Measurements from ENCODE around the gene CLCN7.

The CLCN7 gene

DNA sequence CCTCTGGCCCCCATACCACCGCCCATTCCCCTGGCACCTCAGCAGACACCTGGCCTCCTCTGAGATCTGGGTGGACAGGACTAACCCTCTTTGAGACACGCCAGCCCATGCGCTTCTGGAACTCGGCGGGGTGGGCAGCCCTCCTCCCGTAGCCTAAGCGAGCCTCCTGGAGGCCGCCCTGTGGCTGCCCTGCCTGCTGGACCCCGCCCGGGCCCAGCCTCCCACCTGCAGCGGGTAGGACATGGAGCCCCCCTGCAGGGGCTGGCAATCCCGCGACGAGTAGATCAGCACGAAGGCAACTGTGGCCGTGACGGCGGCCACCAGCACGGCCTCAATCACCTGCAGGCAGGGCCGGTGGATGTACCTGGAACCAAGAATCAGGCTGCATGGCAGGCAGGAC lies 22.3 kb downstream of the CLCN7 start:
- H3K27ac ChIP-seq (ENCODE audit: low read length), result no peak overlapping the region
- no CpG with 5 or more reads among the region's 20 CpGs for WGBS (ENCODE audit: insufficient coverage, insufficient read length)
- no peaks in the 10 kb centered on the region for H3K27me3 ChIP-seq (ENCODE audit: control insufficient read depth, insufficient read depth, low read length)
- H3K36me3 ChIP-seq (ENCODE audit: control insufficient read depth, insufficient read depth, low read length), result peaks cover 50% of the 10 kb centered on the region
- no peak overlapping the region for H3K4me3 ChIP-seq (ENCODE audit: low read length)
- DNase-seq (ENCODE audit: low read depth, low spot score), result no peak
- H3K4me1 ChIP-seq (ENCODE audit: control insufficient read depth, insufficient read depth, low read length), result no peaks in the 10 kb centered on the region
- no peaks in the 10 kb centered on the region for H3K9me3 ChIP-seq (ENCODE audit: control insufficient read depth, insufficient read depth, low read length)

DNA sequence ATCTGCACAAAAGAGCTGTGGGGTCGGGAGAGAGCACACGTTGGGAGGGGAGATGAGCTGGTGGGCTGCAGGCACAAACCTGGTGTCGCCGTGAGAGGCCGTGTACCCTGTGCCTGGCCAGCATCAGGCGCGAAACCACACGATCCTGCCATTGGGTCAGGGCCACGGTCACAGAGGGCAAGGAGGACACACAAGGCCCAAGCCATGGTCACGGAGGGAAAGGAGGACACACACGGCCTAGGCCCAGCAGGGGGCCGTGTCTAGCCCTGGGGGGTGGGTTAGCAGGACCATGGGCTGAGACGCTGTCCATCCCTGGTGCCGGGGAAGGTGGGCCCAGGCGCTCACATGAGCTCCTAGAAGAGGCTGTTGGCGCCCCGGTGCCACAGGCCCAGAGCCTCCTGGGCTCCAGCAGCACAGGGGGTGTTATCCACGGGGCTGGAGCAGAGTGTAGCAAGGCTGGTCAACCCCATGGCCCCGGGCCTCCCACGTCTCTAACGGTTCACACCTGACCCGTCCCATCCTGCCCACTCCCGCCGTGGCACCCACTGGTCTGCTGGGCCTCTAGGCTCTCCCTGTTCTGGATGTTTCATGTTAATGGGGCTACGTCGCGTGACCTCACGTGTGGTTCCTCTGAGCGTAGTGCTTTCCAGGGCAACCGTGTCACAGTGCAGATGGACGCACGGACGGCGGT lies 23.0 kb downstream of the CLCN7 start:
- Histone ChIP-seq H3K27ac (ENCODE audit: low read length) (no peak overlapping the region), H3K9me3 (ENCODE audit: control insufficient read depth, insufficient read depth, low read length) (no peaks in the 10 kb centered on the region), H3K36me3 (ENCODE audit: control insufficient read depth, insufficient read depth, low read length) (peaks cover 52% of the 10 kb centered on the region), H3K27me3 (ENCODE audit: control insufficient read depth, insufficient read depth, low read length) (no peaks in the 10 kb centered on the region), H3K4me1 (ENCODE audit: control insufficient read depth, insufficient read depth, low read length) (no peaks in the 10 kb centered on the region), H3K4me3 (ENCODE audit: low read length) (no peak overlapping the region)
- no CpG with 5 or more reads among the region's 34 CpGs for WGBS (ENCODE audit: insufficient coverage, insufficient read length)
- DNase-seq (ENCODE audit: low read depth, low spot score), result no peak

DNA sequence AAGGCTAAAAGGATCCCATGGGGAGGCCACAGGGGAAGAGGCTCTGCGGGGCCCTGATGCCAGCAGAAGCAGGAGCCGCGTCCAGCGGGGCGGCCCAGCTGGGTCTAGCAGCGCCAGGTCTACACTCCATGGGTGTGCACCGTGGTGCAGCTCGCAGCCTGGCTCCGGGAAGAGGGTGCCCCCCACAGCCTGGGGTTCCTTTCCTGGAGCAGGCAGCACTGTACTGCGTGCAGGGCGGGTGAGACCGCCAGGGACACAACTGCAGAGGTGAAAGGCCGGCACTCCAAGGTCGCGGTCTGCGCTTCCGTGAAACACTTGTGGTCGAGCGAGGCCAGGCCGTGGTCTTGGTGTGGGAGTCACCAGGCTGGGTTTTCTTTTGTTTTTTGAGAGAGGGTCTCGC lies 24.0 kb downstream of the CLCN7 start:
- no CpG with 5 or more reads among the region's 21 CpGs for WGBS (ENCODE audit: insufficient coverage, insufficient read length)
- Histone ChIP-seq H3K4me1 (ENCODE audit: control insufficient read depth, insufficient read depth, low read length) (no peaks in the 10 kb centered on the region), H3K27me3 (ENCODE audit: control insufficient read depth, insufficient read depth, low read length) (no peaks in the 10 kb centered on the region), H3K9me3 (ENCODE audit: control insufficient read depth, insufficient read depth, low read length) (no peaks in the 10 kb centered on the region), H3K27ac (ENCODE audit: low read length) (no peak overlapping the region), H3K4me3 (ENCODE audit: low read length) (no peak overlapping the region), H3K36me3 (ENCODE audit: control insufficient read depth, insufficient read depth, low read length) (peaks cover 61% of the 10 kb centered on the region)
- DNase-seq (ENCODE audit: low read depth, low spot score), result no peak

DNA sequence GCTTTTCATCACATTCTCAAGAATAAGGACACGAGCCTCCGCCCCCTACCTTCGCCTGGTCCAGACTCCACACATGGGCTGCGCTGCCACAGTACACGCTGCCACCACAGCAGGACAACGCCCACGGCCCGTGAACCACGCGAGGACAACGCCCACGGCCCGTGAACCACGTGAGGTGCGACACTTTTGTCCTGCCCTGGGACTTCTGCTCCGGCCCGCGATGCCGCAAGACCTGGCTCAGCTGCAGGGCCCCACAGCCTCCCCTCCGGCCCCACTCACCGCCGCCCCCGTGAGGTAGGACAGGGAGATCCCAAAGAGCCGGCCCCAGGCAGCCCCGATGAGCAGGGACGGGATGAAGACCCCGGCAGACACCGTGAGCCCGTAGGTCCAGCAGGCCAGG lies 24.6 kb downstream of the CLCN7 start:
- H3K4me1 ChIP-seq (ENCODE audit: control insufficient read depth, insufficient read depth, low read length), result no peaks in the 10 kb centered on the region
- H3K9me3 ChIP-seq (ENCODE audit: control insufficient read depth, insufficient read depth, low read length), result no peaks in the 10 kb centered on the region
- no peak overlapping the region for H3K27ac ChIP-seq (ENCODE audit: low read length)
- H3K36me3 ChIP-seq (ENCODE audit: control insufficient read depth, insufficient read depth, low read length), result peaks cover 59% of the 10 kb centered on the region
- H3K27me3 ChIP-seq (ENCODE audit: control insufficient read depth, insufficient read depth, low read length), result no peaks in the 10 kb centered on the region
- WGBS (ENCODE audit: insufficient coverage, insufficient read length), result no CpG with 5 or more reads among the region's 29 CpGs
- H3K4me3 ChIP-seq (ENCODE audit: low read length), result no peak overlapping the region
- no peak for DNase-seq (ENCODE audit: low read depth, low spot score)

DNA sequence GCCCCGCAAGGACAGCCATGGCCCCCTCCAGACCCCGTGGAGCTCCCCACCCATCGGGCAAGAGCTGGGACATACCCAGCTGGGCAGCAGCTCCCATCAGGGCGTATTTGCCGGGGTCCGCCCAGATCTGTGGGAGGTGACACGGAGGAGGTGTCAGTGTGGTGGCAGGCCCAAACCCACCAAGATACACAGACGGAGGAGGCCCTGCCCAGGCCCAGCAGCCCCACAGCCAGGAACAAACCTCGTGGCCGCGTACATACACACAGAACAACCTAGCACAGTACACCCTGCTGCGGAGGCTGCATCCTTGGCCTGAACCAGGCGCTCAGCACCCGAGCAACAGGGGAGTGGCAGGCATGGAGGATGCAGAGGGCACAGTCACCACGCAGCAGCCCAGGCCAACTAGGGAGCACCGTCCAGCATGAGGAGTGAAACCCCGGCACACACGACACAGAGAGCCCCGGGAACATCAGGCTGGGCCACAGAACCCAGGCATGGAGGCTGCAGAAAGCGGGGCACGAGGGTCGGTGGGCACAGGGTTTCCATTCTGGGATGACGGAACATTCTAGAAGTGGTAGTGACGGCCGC lies 25.5 kb downstream of the CLCN7 start:
- Histone ChIP-seq H3K27ac (ENCODE audit: low read length) (no peak overlapping the region), H3K9me3 (ENCODE audit: control insufficient read depth, insufficient read depth, low read length) (no peaks in the 10 kb centered on the region), H3K4me3 (ENCODE audit: low read length) (no peak overlapping the region), H3K27me3 (ENCODE audit: control insufficient read depth, insufficient read depth, low read length) (no peaks in the 10 kb centered on the region), H3K36me3 (ENCODE audit: control insufficient read depth, insufficient read depth, low read length) (peaks cover 51% of the 10 kb centered on the region), H3K4me1 (ENCODE audit: control insufficient read depth, insufficient read depth, low read length) (no peaks in the 10 kb centered on the region)
- no peak for DNase-seq (ENCODE audit: low read depth, low spot score)
- no CpG with 5 or more reads among the region's 25 CpGs for WGBS (ENCODE audit: insufficient coverage, insufficient read length)

DNA sequence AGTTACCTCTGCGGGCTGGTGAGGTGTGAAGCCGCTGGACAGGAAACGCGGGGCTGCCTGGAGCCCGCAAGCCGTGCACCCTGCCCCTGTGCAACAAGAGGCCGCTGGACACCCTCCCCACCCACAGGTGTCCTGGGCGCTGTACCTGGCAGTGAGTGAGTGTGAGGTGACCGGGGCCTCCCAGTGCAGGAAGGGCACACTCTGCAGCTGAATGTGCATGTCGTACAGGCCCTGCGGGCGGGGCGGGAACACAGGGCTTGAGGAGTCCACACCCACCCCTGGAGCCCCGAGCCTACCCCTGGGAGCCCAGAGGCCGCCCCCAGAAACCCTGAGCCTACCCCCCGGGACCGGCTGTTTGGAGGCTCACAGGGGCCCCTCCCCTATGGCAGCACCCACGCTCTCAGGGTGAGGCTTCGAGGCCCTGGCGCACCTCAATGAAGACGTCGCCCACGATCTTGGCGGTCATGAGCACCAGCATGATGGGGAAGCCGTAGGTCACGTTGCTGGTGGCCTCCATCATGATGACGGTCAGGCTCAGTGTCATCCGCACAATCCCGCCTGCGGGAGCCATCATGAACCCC lies 26.2 kb downstream of the CLCN7 start:
- no CpG with 5 or more reads among the region's 30 CpGs for WGBS (ENCODE audit: insufficient coverage, insufficient read length)
- peaks cover 47% of the 10 kb centered on the region for H3K36me3 ChIP-seq (ENCODE audit: control insufficient read depth, insufficient read depth, low read length)

DNA sequence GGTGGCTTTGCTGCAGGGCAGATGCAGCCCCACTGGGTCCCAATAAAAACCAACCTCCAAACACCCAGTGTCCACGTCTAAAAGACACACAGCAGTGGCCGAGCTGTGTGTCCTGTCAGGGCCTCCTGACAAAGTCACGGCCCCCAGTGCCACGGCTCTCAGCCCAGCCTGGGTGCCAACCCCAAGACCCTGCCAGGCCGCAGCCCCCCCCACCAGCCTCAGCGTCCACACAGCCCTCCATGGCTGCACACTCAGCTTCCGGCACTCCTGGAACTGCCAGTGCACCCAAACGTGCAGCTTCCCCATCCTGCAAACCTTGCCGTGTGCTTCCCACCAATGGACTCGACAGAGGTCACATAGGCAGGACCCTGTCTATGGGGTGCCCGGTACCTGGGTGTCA lies 26.9 kb downstream of the CLCN7 start:
- H3K4me1 ChIP-seq (ENCODE audit: control insufficient read depth, insufficient read depth, low read length), result no peaks in the 10 kb centered on the region

More for the DNA sequence above, 26.2 kb downstream of the CLCN7 start:
- no peak overlapping the region for H3K4me3 ChIP-seq (ENCODE audit: low read length)
- H3K27ac ChIP-seq (ENCODE audit: low read length), result no peak overlapping the region
- no peaks in the 10 kb centered on the region for H3K27me3 ChIP-seq (ENCODE audit: control insufficient read depth, insufficient read depth, low read length)
- H3K9me3 ChIP-seq (ENCODE audit: control insufficient read depth, insufficient read depth, low read length), result no peaks in the 10 kb centered on the region
- no peaks in the 10 kb centered on the region for H3K4me1 ChIP-seq (ENCODE audit: control insufficient read depth, insufficient read depth, low read length)
- no peak for DNase-seq (ENCODE audit: low read depth, low spot score)

DNA sequence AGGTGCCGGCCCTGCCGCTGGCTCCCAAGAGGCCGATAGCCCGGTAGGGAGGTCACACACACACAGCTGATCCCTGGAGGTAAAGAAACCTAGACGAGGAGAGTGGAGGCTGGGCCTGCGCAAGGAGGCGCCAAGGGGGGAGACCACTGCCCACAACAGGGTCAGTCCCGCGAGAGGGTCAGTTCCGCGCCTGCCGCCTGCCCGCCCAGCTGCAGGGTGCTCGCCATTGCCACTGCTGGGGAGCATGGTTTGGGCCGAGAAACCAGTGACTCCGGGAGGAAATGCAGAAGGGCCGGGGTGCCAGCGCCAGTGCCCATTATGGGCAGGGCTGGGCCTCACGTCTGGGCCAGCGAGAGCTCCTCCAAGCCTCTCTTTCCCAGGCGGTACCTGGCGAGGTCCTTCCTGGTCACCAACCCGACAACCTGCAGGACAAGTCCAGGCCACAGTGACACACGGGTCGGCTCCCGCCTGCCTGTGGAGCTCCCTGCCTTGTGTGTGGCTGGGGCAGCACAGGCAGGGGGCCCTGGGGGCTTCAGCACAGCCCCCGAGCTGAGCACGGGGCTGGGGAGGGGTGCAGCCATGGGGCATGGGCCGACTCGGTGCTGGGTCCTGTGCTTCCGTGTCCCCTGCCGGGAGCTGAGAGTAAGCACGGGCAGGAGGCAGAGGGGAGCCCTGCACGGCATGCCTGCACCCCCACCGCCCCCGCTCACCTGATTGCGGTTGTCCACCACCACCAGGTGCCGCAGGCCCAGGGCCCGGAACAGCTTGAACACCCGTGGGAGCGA lies 28.3 kb downstream of the CLCN7 start:
- H3K36me3 ChIP-seq (ENCODE audit: control insufficient read depth, insufficient read depth, low read length), result peaks cover 33% of the 10 kb centered on the region
- H3K4me1 ChIP-seq (ENCODE audit: control insufficient read depth, insufficient read depth, low read length), result no peaks in the 10 kb centered on the region
- no CpG with 5 or more reads among the region's 41 CpGs for WGBS (ENCODE audit: insufficient coverage, insufficient read length)

More for the DNA sequence above, 26.9 kb downstream of the CLCN7 start:
- WGBS (ENCODE audit: insufficient coverage, insufficient read length), result no CpG with 5 or more reads among the region's 11 CpGs
- no peak overlapping the region for H3K27ac ChIP-seq (ENCODE audit: low read length)
- DNase-seq (ENCODE audit: low read depth, low spot score), result no peak
- no peak overlapping the region for H3K4me3 ChIP-seq (ENCODE audit: low read length)
- H3K27me3 ChIP-seq (ENCODE audit: control insufficient read depth, insufficient read depth, low read length), result no peaks in the 10 kb centered on the region
- no peaks in the 10 kb centered on the region for H3K9me3 ChIP-seq (ENCODE audit: control insufficient read depth, insufficient read depth, low read length)
- peaks cover 44% of the 10 kb centered on the region for H3K36me3 ChIP-seq (ENCODE audit: control insufficient read depth, insufficient read depth, low read length)

DNA sequence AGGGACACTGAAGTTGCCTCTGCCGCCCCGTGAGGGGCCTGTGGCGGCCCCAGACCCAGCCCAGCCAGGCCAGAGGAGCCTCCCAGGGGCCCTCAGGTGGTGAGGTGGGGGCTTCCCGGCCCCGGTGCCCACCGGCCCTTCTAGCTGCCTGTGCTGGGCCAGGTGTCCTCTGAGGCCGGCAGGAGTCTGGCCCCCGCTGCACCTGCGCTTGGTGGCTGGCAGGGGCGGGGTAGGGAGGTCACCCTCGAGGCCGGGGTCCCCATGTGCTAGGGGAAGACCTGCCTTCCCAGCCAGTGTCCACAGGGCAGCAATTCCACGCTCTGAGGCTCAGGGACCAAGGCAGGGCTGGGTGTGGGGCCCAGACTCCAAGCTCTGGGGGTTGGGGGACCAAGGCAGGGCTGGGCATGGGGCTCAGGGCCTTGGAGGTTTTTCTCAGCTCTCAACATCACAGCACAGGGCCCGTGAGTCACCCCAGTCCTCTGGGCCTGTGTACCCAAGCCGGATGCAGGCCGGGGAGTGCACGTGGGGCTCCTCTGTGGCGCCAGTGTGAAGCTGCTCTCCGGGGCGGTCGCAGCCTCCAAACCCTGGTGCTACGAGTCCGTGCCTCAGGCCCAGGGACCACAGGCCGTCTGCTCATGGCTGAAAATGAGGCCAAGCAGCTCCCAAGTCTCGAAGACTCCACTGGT lies 29.2 kb downstream of the CLCN7 start:
- Histone ChIP-seq H3K27me3 (ENCODE audit: control insufficient read depth, insufficient read depth, low read length) (no peaks in the 10 kb centered on the region), H3K9me3 (ENCODE audit: control insufficient read depth, insufficient read depth, low read length) (no peaks in the 10 kb centered on the region), H3K27ac (ENCODE audit: low read length) (no peak overlapping the region), H3K36me3 (ENCODE audit: control insufficient read depth, insufficient read depth, low read length) (peaks cover 29% of the 10 kb centered on the region), H3K4me1 (ENCODE audit: control insufficient read depth, insufficient read depth, low read length) (no peaks in the 10 kb centered on the region), H3K4me3 (ENCODE audit: low read length) (no peak overlapping the region)
- no peak for DNase-seq (ENCODE audit: low read depth, low spot score)
- WGBS (ENCODE audit: insufficient coverage, insufficient read length), result no CpG with 5 or more reads among the region's 25 CpGs

More for the DNA sequence above, 28.3 kb downstream of the CLCN7 start:
- H3K27ac ChIP-seq (ENCODE audit: low read length), result no peak overlapping the region
- no peak overlapping the region for H3K4me3 ChIP-seq (ENCODE audit: low read length)
- no peak for DNase-seq (ENCODE audit: low read depth, low spot score)
- no peaks in the 10 kb centered on the region for H3K27me3 ChIP-seq (ENCODE audit: control insufficient read depth, insufficient read depth, low read length)
- H3K9me3 ChIP-seq (ENCODE audit: control insufficient read depth, insufficient read depth, low read length), result no peaks in the 10 kb centered on the region

Measured in iPS DF 6.9 (cell line).